Astrocyte (in vitro differentiated cells and primary cell): ENCODE measurements around the gene CD19. TPM values are rescaled to one million over a fixed set of nuclear protein-coding genes. Genes with fewer than 3 reads are reported as not detected.
A peak's percentile ranks its signal among the peaks of the same experiment; 100 is the strongest.

Experiments
- DNase-seq: peaks from one replicate; pipeline ENCODE4 v3.0.0-alpha.2; 2010; ENCODE audit warnings: low read depth
- FAIRE-seq: peaks from 2 replicates; lab custom pipeline; 2011; peaks lifted over from hg19 to GRCh38; lab: Jason Lieb, UNC
- H2AFZ ChIP-seq: 2 replicates; pipeline ENCODE4 v1.6.0; 2012; ENCODE audit warnings: low read depth, low read length, inconsistent platforms
- H3K27ac ChIP-seq: 2 replicates; pipeline ENCODE4 v1.5.1; 2011; ENCODE audit warnings: low read depth, low read length, inconsistent platforms
- H3K27me3 ChIP-seq: 2 replicates; pipeline ENCODE4 v1.6.0; 2011; ENCODE audit warnings: low read length, inconsistent platforms; ENCODE audit not compliant: insufficient read depth
- H3K36me3 ChIP-seq: 2 replicates; pipeline ENCODE4 v1.5.1; 2011; ENCODE audit warnings: low read length, inconsistent platforms; ENCODE audit not compliant: insufficient read depth
- H3K4me1 ChIP-seq: 2 replicates; pipeline ENCODE4 v1.5.1; 2011; ENCODE audit warnings: low read length, inconsistent platforms; ENCODE audit not compliant: insufficient read depth
- H3K4me2 ChIP-seq: 2 replicates; pipeline ENCODE4 v1.6.0; 2012; ENCODE audit warnings: low read length, inconsistent platforms
- H3K4me3 ChIP-seq: 2 replicates; pipeline ENCODE4 v1.5.1; 2011; ENCODE audit warnings: low read depth, mild to moderate bottlenecking, low read length, inconsistent platforms; ENCODE audit not compliant: insufficient read depth
- H3K79me2 ChIP-seq: 2 replicates; pipeline ENCODE4 v1.6.0; 2012; ENCODE audit warnings: mild to moderate bottlenecking, low read length, inconsistent platforms; ENCODE audit not compliant: insufficient read depth
- H3K9ac ChIP-seq: 2 replicates; pipeline ENCODE4 v1.6.0; 2012; ENCODE audit warnings: mild to moderate bottlenecking, low read length, inconsistent platforms
- H3K9me3 ChIP-seq: 2 replicates; pipeline ENCODE4 v1.5.1; 2012; ENCODE audit warnings: low read depth, mild to moderate bottlenecking, low read length, inconsistent platforms; ENCODE audit not compliant: insufficient read depth
- H4K20me1 ChIP-seq: 2 replicates; pipeline ENCODE4 v1.6.0; 2012; ENCODE audit warnings: low read length, inconsistent platforms; ENCODE audit not compliant: insufficient read depth
- H3K27ac Mint-ChIP-seq: one replicate; pipeline ENCODE4 v1.8.0; 2021; ENCODE audit warnings: mild to moderate bottlenecking, mixed read lengths; ENCODE audit not compliant: unreplicated experiment
- H3K27me3 Mint-ChIP-seq: one replicate; pipeline ENCODE4 v1.8.0; 2021; ENCODE audit warnings: low read depth, mixed read lengths; ENCODE audit not compliant: unreplicated experiment
- H3K36me3 Mint-ChIP-seq: one replicate; pipeline ENCODE4 v1.8.0; 2021; ENCODE audit warnings: low read depth, mixed read lengths; ENCODE audit not compliant: unreplicated experiment
- H3K4me1 Mint-ChIP-seq: one replicate; pipeline ENCODE4 v1.8.0; 2021; ENCODE audit warnings: low read depth, mixed read lengths; ENCODE audit not compliant: unreplicated experiment
- H3K4me3 Mint-ChIP-seq: one replicate; pipeline ENCODE4 v1.8.0; 2021; ENCODE audit warnings: mild to moderate bottlenecking, moderate library complexity, mixed read lengths; ENCODE audit not compliant: unreplicated experiment
- H3K9me3 Mint-ChIP-seq: one replicate; pipeline ENCODE4 v1.8.0; 2021; ENCODE audit warnings: mild to moderate bottlenecking, mixed read lengths; ENCODE audit not compliant: unreplicated experiment
- EZH2 ChIP-seq: IDR thresholded peaks from 2 replicates; pipeline ENCODE4 v1.6.1; 2012; ENCODE audit warnings: mild to moderate bottlenecking, low read length, inconsistent platforms; ENCODE audit not compliant: insufficient read depth
- total RNA-seq: library from RNA; stranded (reverse); gene quantifications from 2 replicates; pipeline ENCODE4 v1.2.1, GENCODE V29; 2021
- TF ChIP-seq, protein P1 (sequence below): IDR thresholded peaks from 2 replicates; pipeline ENCODE4 v1.5.1; 2011; ENCODE audit warnings: low read depth, mild to moderate bottlenecking, inconsistent platforms, low read length, moderate library complexity; ENCODE audit not compliant: insufficient read depth

Gene CD19
- total RNA-seq, 1 donor from 2014 or later, result not detected

DNA sequence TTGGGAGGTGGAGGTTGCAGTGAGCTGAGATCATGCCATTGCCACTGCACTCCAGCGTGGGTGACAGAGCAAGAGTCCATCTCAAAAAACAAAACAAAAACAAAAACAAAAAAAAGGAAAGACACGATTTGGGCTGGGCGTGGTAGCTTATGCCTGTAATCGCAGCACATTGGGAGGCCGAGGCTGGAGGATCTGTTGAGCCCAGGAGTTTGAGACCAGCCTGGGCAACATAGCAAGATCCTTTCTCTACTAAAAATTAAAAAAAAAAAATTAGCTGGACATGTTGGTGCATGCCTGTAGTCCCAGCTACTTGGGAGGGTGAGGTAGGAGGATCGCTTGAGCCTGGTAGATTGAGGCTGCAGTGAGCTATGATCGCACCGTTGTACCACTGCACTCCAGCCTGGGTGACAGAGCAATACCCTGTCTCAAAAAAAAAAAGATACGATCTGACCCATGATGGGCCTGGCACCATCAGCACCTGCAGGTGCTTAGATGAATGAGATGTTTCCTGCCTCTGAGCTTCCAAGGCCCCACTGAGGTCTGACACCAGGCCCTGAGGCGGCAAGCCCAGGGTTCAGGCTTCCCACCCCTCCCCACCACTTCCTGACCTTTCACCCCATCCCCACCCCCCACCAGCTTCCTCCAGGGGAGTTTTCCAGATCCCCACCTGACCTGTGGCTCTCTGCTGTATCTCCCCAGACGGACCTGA lies 31.7 kb upstream of the CD19 start:
- Histone ChIP-seq H3K9ac (no peak overlapping the region), H3K4me2 (no peak overlapping the region), H3K36me3 (no peaks in the 10 kb centered on the region), H3K79me2 (no peaks in the 10 kb centered on the region), H3K4me1 (no peaks in the 10 kb centered on the region), H3K4me3 (no peak overlapping the region), H3K9me3 (no peaks in the 10 kb centered on the region), H2AFZ (no peak overlapping the region), H3K27me3 (no peaks in the 10 kb centered on the region), H3K27ac (no peak overlapping the region), H4K20me1 (no peaks in the 10 kb centered on the region)
- DNase-seq (no peak), FAIRE-seq (no peak)
- Mint-ChIP-seq H3K4me3 (no peak overlapping the region), H3K36me3 (peaks cover 8% of the 10 kb centered on the region), H3K27ac (no peak overlapping the region), H3K27me3 (no peaks in the 10 kb centered on the region), H3K9me3 (no peaks in the 10 kb centered on the region), H3K4me1 (peaks cover 8% of the 10 kb centered on the region)
- TF ChIP-seq EZH2, result no peak
- TF ChIP-seq, protein P1, sequence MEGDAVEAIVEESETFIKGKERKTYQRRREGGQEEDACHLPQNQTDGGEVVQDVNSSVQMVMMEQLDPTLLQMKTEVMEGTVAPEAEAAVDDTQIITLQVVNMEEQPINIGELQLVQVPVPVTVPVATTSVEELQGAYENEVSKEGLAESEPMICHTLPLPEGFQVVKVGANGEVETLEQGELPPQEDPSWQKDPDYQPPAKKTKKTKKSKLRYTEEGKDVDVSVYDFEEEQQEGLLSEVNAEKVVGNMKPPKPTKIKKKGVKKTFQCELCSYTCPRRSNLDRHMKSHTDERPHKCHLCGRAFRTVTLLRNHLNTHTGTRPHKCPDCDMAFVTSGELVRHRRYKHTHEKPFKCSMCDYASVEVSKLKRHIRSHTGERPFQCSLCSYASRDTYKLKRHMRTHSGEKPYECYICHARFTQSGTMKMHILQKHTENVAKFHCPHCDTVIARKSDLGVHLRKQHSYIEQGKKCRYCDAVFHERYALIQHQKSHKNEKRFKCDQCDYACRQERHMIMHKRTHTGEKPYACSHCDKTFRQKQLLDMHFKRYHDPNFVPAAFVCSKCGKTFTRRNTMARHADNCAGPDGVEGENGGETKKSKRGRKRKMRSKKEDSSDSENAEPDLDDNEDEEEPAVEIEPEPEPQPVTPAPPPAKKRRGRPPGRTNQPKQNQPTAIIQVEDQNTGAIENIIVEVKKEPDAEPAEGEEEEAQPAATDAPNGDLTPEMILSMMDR, result no peak

DNA sequence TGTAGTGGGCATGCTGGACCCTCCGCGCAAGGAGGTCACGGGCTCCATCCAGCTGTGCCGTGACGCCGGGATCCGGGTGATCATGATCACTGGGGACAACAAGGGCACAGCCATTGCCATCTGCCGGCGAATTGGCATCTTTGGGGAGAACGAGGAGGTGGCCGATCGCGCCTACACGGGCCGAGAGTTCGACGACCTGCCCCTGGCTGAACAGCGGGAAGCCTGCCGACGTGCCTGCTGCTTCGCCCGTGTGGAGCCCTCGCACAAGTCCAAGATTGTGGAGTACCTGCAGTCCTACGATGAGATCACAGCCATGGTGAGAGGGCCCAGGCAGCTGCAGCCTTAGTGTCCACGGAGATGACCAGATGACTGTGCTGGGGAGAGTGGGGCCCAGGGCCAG lies 31.2 kb upstream of the CD19 start:
- Histone ChIP-seq H3K4me2 (no peak overlapping the region), H3K27me3 (no peaks in the 10 kb centered on the region), H2AFZ (no peak overlapping the region), H3K9ac (no peak overlapping the region), H3K4me1 (no peaks in the 10 kb centered on the region), H3K36me3 (no peaks in the 10 kb centered on the region), H3K27ac (no peak overlapping the region), H3K79me2 (no peaks in the 10 kb centered on the region), H4K20me1 (no peaks in the 10 kb centered on the region), H3K4me3 (no peak overlapping the region), H3K9me3 (no peaks in the 10 kb centered on the region)
- H3K27ac Mint-ChIP-seq, result peak overlapping the region; percentile 47
- no peaks in the 10 kb centered on the region for H3K9me3 Mint-ChIP-seq
- peaks cover 8% of the 10 kb centered on the region for H3K36me3 Mint-ChIP-seq
- no peaks in the 10 kb centered on the region for H3K27me3 Mint-ChIP-seq
- FAIRE-seq (no peak), DNase-seq (no peak)
- H3K4me1 Mint-ChIP-seq, result peaks cover 8% of the 10 kb centered on the region
- H3K4me3 Mint-ChIP-seq, result no peak overlapping the region
- TF ChIP-seq EZH2, result no peak
- TF ChIP-seq, protein P1, result no peak

DNA sequence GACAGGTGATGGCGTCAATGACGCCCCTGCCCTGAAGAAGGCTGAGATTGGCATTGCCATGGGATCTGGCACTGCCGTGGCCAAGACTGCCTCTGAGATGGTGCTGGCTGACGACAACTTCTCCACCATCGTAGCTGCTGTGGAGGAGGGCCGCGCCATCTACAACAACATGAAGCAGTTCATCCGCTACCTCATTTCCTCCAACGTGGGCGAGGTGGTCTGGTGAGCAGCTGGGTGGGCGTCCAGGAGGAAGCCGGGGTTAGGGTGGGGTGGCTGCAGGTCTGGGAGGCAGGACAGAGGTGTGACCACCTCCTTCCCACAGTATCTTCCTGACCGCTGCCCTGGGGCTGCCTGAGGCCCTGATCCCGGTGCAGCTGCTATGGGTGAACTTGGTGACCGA lies 29.9 kb upstream of the CD19 start:
- H3K4me3 ChIP-seq, result no peak overlapping the region
- no peaks in the 10 kb centered on the region for H3K27me3 ChIP-seq
- H3K4me1 ChIP-seq, result no peaks in the 10 kb centered on the region
- no peaks in the 10 kb centered on the region for H3K79me2 ChIP-seq
- Mint-ChIP-seq H3K9me3 (no peaks in the 10 kb centered on the region), H3K4me1 (peaks cover 8% of the 10 kb centered on the region), H3K27ac (no peak overlapping the region), H3K4me3 (no peak overlapping the region), H3K27me3 (no peaks in the 10 kb centered on the region), H3K36me3 (peaks cover 8% of the 10 kb centered on the region)
- H2AFZ ChIP-seq, result no peak overlapping the region
- H3K4me2 ChIP-seq, result no peak overlapping the region
- no peak overlapping the region for H3K27ac ChIP-seq
- FAIRE-seq (no peak), DNase-seq (no peak)
- no peak overlapping the region for H3K9ac ChIP-seq
- H4K20me1 ChIP-seq, result no peaks in the 10 kb centered on the region
- H3K9me3 ChIP-seq, result no peaks in the 10 kb centered on the region
- TF ChIP-seq, protein P1, result no peak
- TF ChIP-seq EZH2, result no peak
- H3K36me3 ChIP-seq, result no peaks in the 10 kb centered on the region
